GM18507 (cell line): ENCODE data around the gene E4F1.

Experiments
- DNase-seq: peaks from one replicate; pipeline ENCODE4 v3.0.0; 2011; ENCODE audit warnings: low read depth; ENCODE audit not compliant: insufficient read length; ENCODE audit errors: extremely low spot score
- FAIRE-seq: peaks from 2 replicates; lab custom pipeline; 2011; peaks lifted over from hg19 to GRCh38; lab: Jason Lieb, UNC

The E4F1 gene

DNA sequence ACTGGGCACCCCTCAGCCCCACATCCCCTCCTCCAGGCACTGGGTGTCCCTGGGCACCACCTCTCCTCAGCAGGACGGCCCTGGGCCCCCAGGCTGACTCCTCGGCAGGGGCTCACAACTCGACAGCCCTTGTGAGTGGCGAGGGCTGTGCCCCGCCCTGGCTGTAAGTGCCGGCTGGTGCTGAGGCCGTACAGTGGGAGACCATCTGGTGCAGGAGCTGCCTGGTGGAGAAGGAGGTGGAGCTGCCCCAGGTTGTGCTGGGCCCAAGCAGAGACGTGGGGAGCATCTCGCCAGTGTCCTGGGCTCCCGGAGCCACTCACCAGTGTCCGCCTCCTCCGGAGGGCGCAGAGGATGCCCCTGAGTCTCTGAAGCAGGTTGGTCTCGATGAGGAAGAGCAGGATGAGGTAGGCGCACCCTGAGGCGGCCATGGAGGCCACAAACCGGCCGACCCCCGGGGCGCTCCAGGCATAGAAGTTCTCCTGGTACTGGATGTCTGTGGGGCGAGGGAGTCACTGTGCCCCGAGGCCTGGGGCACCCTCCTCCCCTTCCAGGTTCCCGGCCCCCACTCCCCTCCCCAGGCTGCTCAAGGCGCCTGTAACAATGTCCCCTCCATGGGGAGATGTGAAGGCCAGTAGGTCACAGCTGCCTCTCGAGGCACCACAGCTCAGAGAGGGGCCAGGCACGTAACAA, 59.6 kb downstream of the E4F1 start:
- DNase-seq (no peak), FAIRE-seq (no peak)

DNA sequence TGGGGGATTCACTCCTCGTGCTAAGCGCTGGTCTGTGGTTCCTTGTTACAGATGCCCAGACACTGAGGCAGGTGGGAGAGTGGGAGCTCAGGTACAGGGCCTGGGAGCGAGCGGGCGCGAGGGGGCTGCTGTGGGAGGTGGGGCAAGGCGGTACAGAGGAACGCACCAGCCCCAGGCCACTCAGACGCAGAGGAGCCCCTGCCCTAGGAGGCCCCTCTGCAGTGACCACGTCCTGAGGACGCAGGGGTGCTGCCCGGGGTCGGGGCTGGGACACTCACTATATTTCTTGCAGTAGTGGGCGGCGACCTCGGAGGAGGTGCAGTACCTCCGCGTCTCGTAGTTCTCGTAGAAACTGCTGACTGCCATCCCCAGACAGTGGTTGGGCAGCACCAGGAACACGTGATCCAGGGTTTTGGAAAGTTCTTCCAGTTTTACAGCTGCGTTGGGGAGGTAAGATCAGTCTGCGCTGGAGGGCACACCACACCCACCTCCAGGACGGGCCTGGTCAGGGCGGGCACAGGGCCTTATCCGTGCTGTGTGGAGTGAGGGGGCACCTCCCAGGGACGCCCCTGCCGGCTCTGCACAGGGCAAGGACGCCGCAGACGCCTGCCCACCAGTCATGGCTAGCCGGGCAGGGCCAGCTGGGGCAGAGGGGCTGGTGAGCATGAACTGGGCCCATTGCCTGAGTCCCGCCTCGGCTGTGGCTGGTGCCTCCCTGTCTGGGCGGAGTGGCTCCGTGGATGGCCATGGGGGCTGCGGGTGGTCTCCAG, 60.8 kb downstream of the E4F1 start:
- no peak for DNase-seq

DNA sequence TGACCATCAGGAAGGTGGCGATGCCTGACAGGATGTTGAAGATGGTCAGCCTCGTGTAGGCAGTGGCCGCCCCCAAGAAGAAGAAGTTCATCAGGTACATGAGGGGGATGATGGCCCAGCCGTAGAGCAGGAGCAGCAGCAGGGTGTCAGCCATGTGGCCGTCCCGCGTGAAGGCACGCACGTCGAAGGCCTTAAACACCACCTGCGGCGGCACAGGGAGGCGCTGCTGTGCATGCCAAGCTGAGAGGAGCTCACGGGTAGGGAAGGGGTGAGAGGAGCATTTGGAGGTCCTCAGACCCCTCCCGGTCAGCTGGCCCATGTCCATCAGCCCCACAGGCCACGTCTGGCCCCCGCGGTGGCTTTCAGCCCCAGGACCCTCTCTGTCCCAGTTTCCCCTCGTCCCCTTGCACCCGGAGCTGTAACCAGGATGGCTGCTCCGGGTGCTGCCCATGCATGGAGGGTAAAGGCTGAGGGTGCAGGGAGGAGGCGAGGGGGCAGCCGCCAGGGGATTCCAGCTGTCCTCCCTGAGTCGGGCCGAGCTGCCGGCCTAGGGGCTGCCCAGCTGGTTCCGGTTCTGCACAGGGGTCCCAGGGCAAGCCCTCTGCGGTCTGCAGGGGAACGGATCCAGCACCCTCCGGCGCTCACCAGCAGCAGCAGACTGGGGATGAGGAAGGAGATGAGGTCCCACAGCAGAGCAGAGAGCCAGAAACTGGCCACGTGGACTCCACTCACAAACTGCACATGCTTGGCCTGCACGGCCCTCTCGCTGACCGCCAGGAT, 61.6 kb downstream of the E4F1 start:
- FAIRE-seq (no peak), DNase-seq (no peak)

More for the DNA sequence above, 60.8 kb downstream of the E4F1 start:
- FAIRE-seq, result no peak
